ENCODE measurements around the gene GCNA. TPM values are rescaled to one million over a fixed set of nuclear protein-coding genes. Genes with fewer than 3 reads are reported as not detected.
"Not testable (repeated sequence)": the region's sequence is repeated elsewhere in the genome, so short reads cannot be mapped to it uniquely, and the experiment has no call there.

The GCNA gene
- polyA plus RNA-seq, 3 donors = 0.67 to 1.8 (median 1.7) TPM

GRCh38 chrX:71549986-71550385 lies 28.3 kb upstream of the GCNA start:
- WGBS, 3 donors = 48 to 70% (median 68%) methylated on average over 1 of the region's 1 CpG
- H3K27ac ChIP-seq (ENCODE audit: low read depth, low read length) = no peak overlapping the region

GRCh38 chrX:71550578-71550977 lies 27.7 kb upstream of the GCNA start:
- WGBS, 3 donors = 68 to 74% (median 69%) methylated on average over 3 of the region's 3 CpGs
- H3K27ac ChIP-seq (ENCODE audit: low read depth, low read length) = no peak overlapping the region

- 63 to 90% (median 85%) methylated on average over 3 of the region's 3 CpGs for WGBS, 3 donors
- no peak overlapping the region for H3K27ac ChIP-seq (ENCODE audit: low read depth, low read length)
Measured at GRCh38 chrX:71556036-71556435, 22.2 kb upstream of the GCNA start.

GRCh38 chrX:71558920-71559319 lies 19.3 kb upstream of the GCNA start:
- 77 to 100% (median 98%) methylated on average over 4 to 5 of the region's 5 CpGs for whole genome bisulfite sequencing, 3 donors
- H3K27ac ChIP-seq (ENCODE audit: low read depth, low read length) = no peak overlapping the region

GRCh38 chrX:71559773-71560172 lies 18.5 kb upstream of the GCNA start:
- H3K27ac ChIP-seq (ENCODE audit: low read depth, low read length) = not testable (repeated sequence)
- 77 to 89% (median 79%) methylated on average over 6 of the region's 6 CpGs for WGBS, 3 donors

GRCh38 chrX:71563921-71564320 lies 14.3 kb upstream of the GCNA start:
- H3K27ac ChIP-seq (ENCODE audit: low read depth, low read length) = no peak overlapping the region
- 50 to 77% (median 68%) methylated on average over 1 of the region's 1 CpG for WGBS, 3 donors

GRCh38 chrX:71565474-71566041 lies 12.7 kb upstream of the GCNA start:
- 54 to 77% (median 67%) methylated on average over 9 of the region's 9 CpGs for WGBS, 3 donors
- no peak overlapping the region for H3K27ac ChIP-seq (ENCODE audit: low read depth, low read length)

- 91 to 95% (median 93%) methylated on average over 8 of the region's 8 CpGs for WGBS, 3 donors
- not testable (repeated sequence) for H3K27ac ChIP-seq (ENCODE audit: low read depth, low read length)
Measured at GRCh38 chrX:71571390-71571789, 6.8 kb upstream of the GCNA start.

- 67 to 87% (median 79%) methylated on average over 2 of the region's 2 CpGs for WGBS, 3 donors
Measured at GRCh38 chrX:71573590-71573989, 4.6 kb upstream of the GCNA start.

GRCh38 chrX:71577682-71578081 lies 555 bp upstream of the GCNA start:
- WGBS, 3 donors = 79 to 93% (median 84%) methylated on average over 13 to 24 of the region's 24 CpGs
- H3K27ac ChIP-seq (ENCODE audit: low read depth, low read length) = no peak overlapping the region

More at GRCh38 chrX:71573590-71573989, 4.6 kb upstream of the GCNA start:
- H3K27ac ChIP-seq (ENCODE audit: low read depth, low read length) = no peak overlapping the region

GRCh38 chrX:71579136-71579989 lies 1.1 kb downstream of the GCNA start:
- H3K27ac ChIP-seq (ENCODE audit: low read depth, low read length) = no peak overlapping the region
- whole genome bisulfite sequencing, 3 donors = 79 to 94% (median 88%) methylated on average over 6 to 26 of the region's 26 CpGs

GRCh38 chrX:71579990-71580380 lies 1.7 kb downstream of the GCNA start:
- H3K27ac ChIP-seq (ENCODE audit: low read depth, low read length) = no peak overlapping the region
- 82 to 90% (median 85%) methylated on average over 7 of the region's 7 CpGs for WGBS, 3 donors

GRCh38 chrX:71581210-71581609 lies 3.0 kb downstream of the GCNA start:
- 51 to 76% (median 64%) methylated on average over 5 of the region's 5 CpGs for WGBS, 3 donors
- H3K27ac ChIP-seq (ENCODE audit: low read depth, low read length) = no peak overlapping the region

GRCh38 chrX:71586929-71587328 lies 8.7 kb downstream of the GCNA start:
- H3K27ac ChIP-seq (ENCODE audit: low read depth, low read length) = no peak overlapping the region
- 60 to 96% (median 90%) methylated on average over 2 of the region's 2 CpGs for WGBS, 3 donors

- WGBS, 3 donors = 85 to 94% (median 93%) methylated on average over 2 to 6 of the region's 8 CpGs
- not testable (repeated sequence) for H3K27ac ChIP-seq (ENCODE audit: low read depth, low read length)
Measured at GRCh38 chrX:71593210-71593609, 15.0 kb downstream of the GCNA start.

- WGBS, 3 donors = 84 to 94% (median 87%) methylated on average over 2 of the region's 2 CpGs
- no peak overlapping the region for H3K27ac ChIP-seq (ENCODE audit: low read depth, low read length)
Measured at GRCh38 chrX:71599965-71600364, 21.7 kb downstream of the GCNA start.

- H3K27ac ChIP-seq (ENCODE audit: low read depth, low read length) = no peak overlapping the region
- 95 to 96% (median 95%) methylated on average over 33 of the region's 33 CpGs for WGBS, 3 donors
Measured at GRCh38 chrX:71603618-71604017, 25.4 kb downstream of the GCNA start.

- 94 to 96% (median 96%) methylated on average over 10 of the region's 10 CpGs for WGBS, 3 donors
Measured at GRCh38 chrX:71604141-71604540, 25.9 kb downstream of the GCNA start.

GRCh38 chrX:71604796-71605568 lies 26.7 kb downstream of the GCNA start:
- WGBS, 3 donors = 86 to 95% (median 92%) methylated on average over 8 of the region's 8 CpGs
- no peak overlapping the region for H3K27ac ChIP-seq (ENCODE audit: low read depth, low read length)

More at GRCh38 chrX:71604141-71604540, 25.9 kb downstream of the GCNA start:
- no peak overlapping the region for H3K27ac ChIP-seq (ENCODE audit: low read depth, low read length)
